ENCODE results near the gene SOD1.

SOD1 gene

GRCh38 chr21:31707499-31707898 is 48.0 kb downstream of the SOD1 start:
- Histone ChIP-seq H4K91ac (ENCODE audit: low read depth, low read length) (no peak overlapping the region), H2AK5ac (ENCODE audit: low read length) (no peak overlapping the region), H3K23ac (ENCODE audit: low read length) (no peak overlapping the region), H3K27me3 (ENCODE audit: insufficient read depth, low read length) (no peaks in the 10 kb centered on the region), H3K4ac (ENCODE audit: low read depth, low read length) (no peak overlapping the region), H2AFZ (ENCODE audit: insufficient read depth, low read length, poor library complexity) (no peak overlapping the region), H3K36me3 (ENCODE audit: control insufficient read depth in 1 of 2, insufficient read depth in 2 of 2, low read length in 2 of 2) (no peaks in the 10 kb centered on the region), H3K9me3 (ENCODE audit: insufficient read depth, low read depth, low read length) (no peaks in the 10 kb centered on the region), H3K27ac (ENCODE audit: low read depth, low read length) (no peak overlapping the region), H4K8ac (ENCODE audit: low read depth, low read length) (no peak overlapping the region), H4K12ac (ENCODE audit: low read depth, low read length) (no peak overlapping the region), H3K4me3 (ENCODE audit: low read depth, low read length) (no peak overlapping the region), H3K18ac (ENCODE audit: low read length) (no peak overlapping the region), H3K4me1 (ENCODE audit: control insufficient read depth in 1 of 2, insufficient read depth in 2 of 2, low read length in 2 of 2) (no peaks in the 10 kb centered on the region), H2BK120ac (ENCODE audit: insufficient read depth, low read length, poor library complexity) (no peak overlapping the region), H3K79me1 (ENCODE audit: low read length) (no peaks in the 10 kb centered on the region), H2BK5ac (ENCODE audit: low read depth, low read length, poor library complexity) (no peak overlapping the region), H3K4me2 (ENCODE audit: low read length) (no peak overlapping the region), H3K9ac (ENCODE audit: low read length) (no peak overlapping the region), H3K79me2 (ENCODE audit: control insufficient read depth, insufficient read depth, low read length, poor library complexity) (peaks cover 5% of the 10 kb centered on the region), H2BK12ac (ENCODE audit: low read length) (no peak overlapping the region), H3K14ac (ENCODE audit: low read length) (no peak overlapping the region)
- peak in 1 of 2 donors; percentile 84 for DNase-seq

GRCh38 chr21:31708541-31708940 is 49.0 kb downstream of the SOD1 start:
- H3K9ac ChIP-seq (ENCODE audit: low read length) = no peak overlapping the region
- no peak overlapping the region for H4K91ac ChIP-seq (ENCODE audit: low read depth, low read length)
- WGBS (ENCODE audit: extremely low coverage, insufficient coverage, insufficient read length) = no CpG with 5 or more reads among the region's 1 CpG
- H3K23ac ChIP-seq (ENCODE audit: low read length) = no peak overlapping the region
- no peak overlapping the region for H4K8ac ChIP-seq (ENCODE audit: low read depth, low read length)
- no peak overlapping the region for H3K4me3 ChIP-seq (ENCODE audit: low read depth, low read length)
- no peaks in the 10 kb centered on the region for H3K9me3 ChIP-seq (ENCODE audit: insufficient read depth, low read depth, low read length)
- H2BK120ac ChIP-seq (ENCODE audit: insufficient read depth, low read length, poor library complexity) = no peak overlapping the region
- H2BK5ac ChIP-seq (ENCODE audit: low read depth, low read length, poor library complexity) = no peak overlapping the region
- DNase-seq = no peak
- H3K4me2 ChIP-seq (ENCODE audit: low read length) = no peak overlapping the region
- H3K79me1 ChIP-seq (ENCODE audit: low read length) = no peaks in the 10 kb centered on the region
- H3K14ac ChIP-seq (ENCODE audit: low read length) = no peak overlapping the region
- H3K27me3 ChIP-seq (ENCODE audit: insufficient read depth, low read length) = no peaks in the 10 kb centered on the region
- H2BK12ac ChIP-seq (ENCODE audit: low read length) = no peak overlapping the region
- H3K18ac ChIP-seq (ENCODE audit: low read length) = no peak overlapping the region
- no peaks in the 10 kb centered on the region for H3K36me3 ChIP-seq (ENCODE audit: control insufficient read depth in 1 of 2, insufficient read depth in 2 of 2, low read length in 2 of 2)
- no peak overlapping the region for H2AFZ ChIP-seq (ENCODE audit: insufficient read depth, low read length, poor library complexity)
- peaks cover 5% of the 10 kb centered on the region for H3K79me2 ChIP-seq (ENCODE audit: control insufficient read depth, insufficient read depth, low read length, poor library complexity)
- H4K12ac ChIP-seq (ENCODE audit: low read depth, low read length) = no peak overlapping the region
- no peaks in the 10 kb centered on the region for H3K4me1 ChIP-seq (ENCODE audit: control insufficient read depth in 1 of 2, insufficient read depth in 2 of 2, low read length in 2 of 2)
- no peak overlapping the region for H3K27ac ChIP-seq (ENCODE audit: low read depth, low read length)
- H3K4ac ChIP-seq (ENCODE audit: low read depth, low read length) = peak overlapping the region; percentile 27
- H2AK5ac ChIP-seq (ENCODE audit: low read length) = no peak overlapping the region

GRCh38 chr21:31710586-31710985 is 51.1 kb downstream of the SOD1 start:
- Histone ChIP-seq H2BK12ac (ENCODE audit: low read length) (no peak overlapping the region), H3K18ac (ENCODE audit: low read length) (no peak overlapping the region), H2AK5ac (ENCODE audit: low read length) (no peak overlapping the region), H3K4me2 (ENCODE audit: low read length) (no peak overlapping the region), H3K9me3 (ENCODE audit: insufficient read depth, low read depth, low read length) (no peaks in the 10 kb centered on the region), H2BK120ac (ENCODE audit: insufficient read depth, low read length, poor library complexity) (no peak overlapping the region), H2AFZ (ENCODE audit: insufficient read depth, low read length, poor library complexity) (no peak overlapping the region), H3K4me1 (ENCODE audit: control insufficient read depth in 1 of 2, insufficient read depth in 2 of 2, low read length in 2 of 2) (no peaks in the 10 kb centered on the region), H3K4me3 (ENCODE audit: low read depth, low read length) (no peak overlapping the region), H3K9ac (ENCODE audit: low read length) (no peak overlapping the region), H3K27me3 (ENCODE audit: insufficient read depth, low read length) (no peaks in the 10 kb centered on the region), H4K12ac (ENCODE audit: low read depth, low read length) (no peak overlapping the region), H3K23ac (ENCODE audit: low read length) (no peak overlapping the region), H3K14ac (ENCODE audit: low read length) (no peak overlapping the region), H3K4ac (ENCODE audit: low read depth, low read length) (no peak overlapping the region), H3K27ac (ENCODE audit: low read depth, low read length) (no peak overlapping the region), H3K79me1 (ENCODE audit: low read length) (no peaks in the 10 kb centered on the region), H3K79me2 (ENCODE audit: control insufficient read depth, insufficient read depth, low read length, poor library complexity) (peaks cover 5% of the 10 kb centered on the region), H4K91ac (ENCODE audit: low read depth, low read length) (no peak overlapping the region), H3K36me3 (ENCODE audit: control insufficient read depth in 1 of 2, insufficient read depth in 2 of 2, low read length in 2 of 2) (no peaks in the 10 kb centered on the region), H2BK5ac (ENCODE audit: low read depth, low read length, poor library complexity) (no peak overlapping the region), H4K8ac (ENCODE audit: low read depth, low read length) (no peak overlapping the region)
- WGBS (ENCODE audit: extremely low coverage, insufficient coverage, insufficient read length) = no CpG with 5 or more reads among the region's 1 CpG
- peak; percentile 21 to 94 for DNase-seq

GRCh38 chr21:31711326-31711725 is 51.8 kb downstream of the SOD1 start:
- H3K4me1 ChIP-seq (ENCODE audit: control insufficient read depth in 1 of 2, insufficient read depth in 2 of 2, low read length in 2 of 2) = no peaks in the 10 kb centered on the region
- peak in 1 of 2 donors; percentile 19 for DNase-seq
- H3K79me2 ChIP-seq (ENCODE audit: control insufficient read depth, insufficient read depth, low read length, poor library complexity) = peaks cover 5% of the 10 kb centered on the region
- H3K4me2 ChIP-seq (ENCODE audit: low read length) = no peak overlapping the region
- no peak overlapping the region for H2BK5ac ChIP-seq (ENCODE audit: low read depth, low read length, poor library complexity)
- no peak overlapping the region for H3K9ac ChIP-seq (ENCODE audit: low read length)
- H3K79me1 ChIP-seq (ENCODE audit: low read length) = no peaks in the 10 kb centered on the region
- no peak overlapping the region for H2AK5ac ChIP-seq (ENCODE audit: low read length)
- H3K36me3 ChIP-seq (ENCODE audit: control insufficient read depth in 1 of 2, insufficient read depth in 2 of 2, low read length in 2 of 2) = no peaks in the 10 kb centered on the region
- peak overlapping the region; percentile 62 for H3K4ac ChIP-seq (ENCODE audit: low read depth, low read length)
- no CpG with 5 or more reads among the region's 1 CpG for WGBS (ENCODE audit: extremely low coverage, insufficient coverage, insufficient read length)
- H3K14ac ChIP-seq (ENCODE audit: low read length) = no peak overlapping the region
- H4K8ac ChIP-seq (ENCODE audit: low read depth, low read length) = no peak overlapping the region
- no peak overlapping the region for H3K27ac ChIP-seq (ENCODE audit: low read depth, low read length)
- H2BK12ac ChIP-seq (ENCODE audit: low read length) = no peak overlapping the region
- no peak overlapping the region for H4K12ac ChIP-seq (ENCODE audit: low read depth, low read length)
- no peak overlapping the region for H3K4me3 ChIP-seq (ENCODE audit: low read depth, low read length)
- H3K27me3 ChIP-seq (ENCODE audit: insufficient read depth, low read length) = no peaks in the 10 kb centered on the region
- no peak overlapping the region for H2BK120ac ChIP-seq (ENCODE audit: insufficient read depth, low read length, poor library complexity)
- no peak overlapping the region for H2AFZ ChIP-seq (ENCODE audit: insufficient read depth, low read length, poor library complexity)
- no peak overlapping the region for H3K18ac ChIP-seq (ENCODE audit: low read length)
- no peak overlapping the region for H3K23ac ChIP-seq (ENCODE audit: low read length)
- no peaks in the 10 kb centered on the region for H3K9me3 ChIP-seq (ENCODE audit: insufficient read depth, low read depth, low read length)
- no peak overlapping the region for H4K91ac ChIP-seq (ENCODE audit: low read depth, low read length)
